Measurements from ENCODE around the gene TPD52L1.
A peak's percentile ranks its signal among the peaks of the same experiment; 100 is the strongest.

TPD52L1 gene

DNA sequence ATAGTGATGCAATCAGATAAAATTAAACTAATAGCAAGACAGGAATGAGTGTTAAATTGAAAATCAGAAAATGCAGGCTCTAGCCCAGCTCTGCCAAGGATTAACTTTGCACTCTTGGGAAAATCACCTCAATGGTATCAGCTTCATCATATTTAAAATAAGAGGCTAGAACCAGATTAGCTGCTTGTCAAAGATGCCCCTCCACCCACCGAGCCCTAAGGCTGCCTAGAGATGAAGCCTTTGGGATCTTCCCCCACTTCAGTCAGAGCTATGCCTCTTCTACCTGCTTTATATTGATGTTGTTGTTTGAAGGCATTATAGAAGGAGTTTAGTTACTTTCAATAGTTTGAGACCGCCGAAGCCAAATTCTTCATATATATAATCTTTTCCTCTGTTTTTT, 100.7 kb downstream of the TPD52L1 start:
- TF ChIP-seq, protein P1, sequence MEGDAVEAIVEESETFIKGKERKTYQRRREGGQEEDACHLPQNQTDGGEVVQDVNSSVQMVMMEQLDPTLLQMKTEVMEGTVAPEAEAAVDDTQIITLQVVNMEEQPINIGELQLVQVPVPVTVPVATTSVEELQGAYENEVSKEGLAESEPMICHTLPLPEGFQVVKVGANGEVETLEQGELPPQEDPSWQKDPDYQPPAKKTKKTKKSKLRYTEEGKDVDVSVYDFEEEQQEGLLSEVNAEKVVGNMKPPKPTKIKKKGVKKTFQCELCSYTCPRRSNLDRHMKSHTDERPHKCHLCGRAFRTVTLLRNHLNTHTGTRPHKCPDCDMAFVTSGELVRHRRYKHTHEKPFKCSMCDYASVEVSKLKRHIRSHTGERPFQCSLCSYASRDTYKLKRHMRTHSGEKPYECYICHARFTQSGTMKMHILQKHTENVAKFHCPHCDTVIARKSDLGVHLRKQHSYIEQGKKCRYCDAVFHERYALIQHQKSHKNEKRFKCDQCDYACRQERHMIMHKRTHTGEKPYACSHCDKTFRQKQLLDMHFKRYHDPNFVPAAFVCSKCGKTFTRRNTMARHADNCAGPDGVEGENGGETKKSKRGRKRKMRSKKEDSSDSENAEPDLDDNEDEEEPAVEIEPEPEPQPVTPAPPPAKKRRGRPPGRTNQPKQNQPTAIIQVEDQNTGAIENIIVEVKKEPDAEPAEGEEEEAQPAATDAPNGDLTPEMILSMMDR (conservative IDR thresholded peaks at IDR 0.05; ENCODE audit: control insufficient read depth, insufficient read depth, low read depth, low read length): no peak
- no peak for DNase-seq (ENCODE audit: low read depth)

DNA sequence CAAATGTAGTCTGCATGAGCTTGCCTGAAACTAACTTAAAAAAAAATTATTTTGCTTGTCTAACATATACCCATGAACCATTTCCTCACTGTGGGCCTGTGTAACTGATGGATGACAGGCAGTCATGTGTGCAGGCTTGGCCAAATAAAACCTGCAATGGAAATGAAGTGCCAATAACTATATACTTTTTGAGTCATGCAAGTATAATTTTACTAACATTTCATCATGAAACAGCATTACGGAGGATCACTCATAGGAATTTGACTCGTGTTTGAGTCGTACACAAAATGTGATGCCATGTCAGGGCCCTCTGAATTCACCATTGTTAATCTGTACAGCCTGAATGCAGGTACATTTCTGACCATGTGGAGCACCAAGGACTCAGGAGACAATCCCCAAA, 101.6 kb downstream of the TPD52L1 start:
- DNase-seq (ENCODE audit: low read depth): peak; percentile 63
- TF ChIP-seq, protein P1 (conservative IDR thresholded peaks at IDR 0.05; ENCODE audit: control insufficient read depth, insufficient read depth, low read depth, low read length): no peak
- H3K4me3 ChIP-seq (ENCODE audit: control insufficient read depth, low read depth, low read length): no peak overlapping the region

More for the DNA sequence above, 100.7 kb downstream of the TPD52L1 start:
- no peak overlapping the region for H3K4me3 ChIP-seq (ENCODE audit: control insufficient read depth, low read depth, low read length)

DNA sequence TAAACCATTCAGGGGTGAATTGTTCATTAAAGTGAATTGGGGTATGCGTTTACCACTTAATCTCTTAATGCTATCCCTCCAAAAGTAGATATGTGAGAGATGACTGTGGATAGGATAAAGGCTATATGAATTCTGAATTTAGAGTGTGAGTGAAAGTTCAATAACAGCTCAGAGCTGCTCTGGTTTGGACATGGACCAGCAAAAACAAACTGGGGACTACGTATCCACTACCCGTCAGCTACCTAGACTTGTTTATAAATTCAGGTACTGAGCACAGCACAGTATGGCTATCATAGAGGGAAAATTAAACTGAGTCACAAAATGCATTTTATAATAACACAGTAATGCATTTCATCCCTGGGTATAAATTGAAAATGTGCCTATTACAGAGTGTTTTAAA, 103.8 kb downstream of the TPD52L1 start:
- H3K4me3 ChIP-seq (ENCODE audit: control insufficient read depth, low read depth, low read length): no peak overlapping the region
- TF ChIP-seq, protein P1 (conservative IDR thresholded peaks at IDR 0.05; ENCODE audit: control insufficient read depth, insufficient read depth, low read depth, low read length): no peak
- DNase-seq (ENCODE audit: low read depth): no peak

DNA sequence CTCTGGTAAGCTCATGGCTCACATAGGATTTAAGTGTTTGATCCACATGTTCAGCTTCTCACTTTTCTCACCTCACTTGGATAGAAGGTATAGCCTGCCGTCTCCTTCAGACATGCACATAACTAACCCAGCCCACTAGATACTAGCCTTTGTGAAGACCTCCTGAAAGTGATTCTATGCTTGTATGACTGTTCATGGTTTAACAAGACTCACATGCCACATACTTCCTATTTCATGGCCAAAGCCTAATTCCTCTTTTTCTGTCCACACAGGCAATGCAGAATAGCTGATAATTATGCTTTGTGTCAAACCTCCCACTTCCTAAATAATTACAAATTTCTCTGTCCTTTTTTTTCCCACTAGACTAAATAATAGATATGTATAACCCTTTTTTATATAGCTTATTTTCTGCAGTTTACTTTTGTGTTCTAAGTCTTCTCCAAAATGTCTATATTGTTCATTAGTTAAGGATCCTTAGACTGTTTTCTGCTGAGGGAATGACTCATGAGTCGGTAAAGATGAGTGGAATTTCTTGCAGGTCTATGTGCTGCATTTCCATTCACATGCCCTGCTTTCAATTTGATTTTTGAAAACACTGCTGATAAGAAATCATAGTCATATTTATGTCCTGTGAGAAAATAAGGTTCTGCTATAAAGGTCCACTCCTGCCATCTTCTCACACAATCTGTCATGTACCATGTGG, 105.2 kb downstream of the TPD52L1 start:
- no peak for DNase-seq (ENCODE audit: low read depth)
- H3K4me3 ChIP-seq (ENCODE audit: control insufficient read depth, low read depth, low read length): no peak overlapping the region
- TF ChIP-seq, protein P1 (conservative IDR thresholded peaks at IDR 0.05; ENCODE audit: control insufficient read depth, insufficient read depth, low read depth, low read length): no peak

DNA sequence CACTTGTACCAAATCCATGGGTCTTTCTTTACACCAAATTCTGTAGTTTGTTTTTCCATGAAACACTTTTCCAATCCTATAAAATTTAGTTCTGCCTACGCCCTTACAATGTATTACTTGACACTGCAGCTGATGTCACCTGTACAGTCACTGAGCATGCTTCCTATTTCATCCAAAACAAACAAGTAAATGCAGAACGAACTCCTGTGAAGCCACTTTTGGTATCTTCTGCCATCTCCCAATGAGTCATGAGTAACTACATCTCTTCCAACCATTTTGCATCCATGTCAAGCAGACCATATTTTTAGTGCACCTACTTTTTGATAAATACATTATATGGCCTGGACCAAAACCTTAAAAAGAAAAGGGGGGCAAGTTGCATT, 105.8 kb downstream of the TPD52L1 start:
- DNase-seq (ENCODE audit: low read depth): no peak
- H3K4me3 ChIP-seq (ENCODE audit: control insufficient read depth, low read depth, low read length): no peak overlapping the region
- TF ChIP-seq, protein P1 (conservative IDR thresholded peaks at IDR 0.05; ENCODE audit: control insufficient read depth, insufficient read depth, low read depth, low read length): no peak

DNA sequence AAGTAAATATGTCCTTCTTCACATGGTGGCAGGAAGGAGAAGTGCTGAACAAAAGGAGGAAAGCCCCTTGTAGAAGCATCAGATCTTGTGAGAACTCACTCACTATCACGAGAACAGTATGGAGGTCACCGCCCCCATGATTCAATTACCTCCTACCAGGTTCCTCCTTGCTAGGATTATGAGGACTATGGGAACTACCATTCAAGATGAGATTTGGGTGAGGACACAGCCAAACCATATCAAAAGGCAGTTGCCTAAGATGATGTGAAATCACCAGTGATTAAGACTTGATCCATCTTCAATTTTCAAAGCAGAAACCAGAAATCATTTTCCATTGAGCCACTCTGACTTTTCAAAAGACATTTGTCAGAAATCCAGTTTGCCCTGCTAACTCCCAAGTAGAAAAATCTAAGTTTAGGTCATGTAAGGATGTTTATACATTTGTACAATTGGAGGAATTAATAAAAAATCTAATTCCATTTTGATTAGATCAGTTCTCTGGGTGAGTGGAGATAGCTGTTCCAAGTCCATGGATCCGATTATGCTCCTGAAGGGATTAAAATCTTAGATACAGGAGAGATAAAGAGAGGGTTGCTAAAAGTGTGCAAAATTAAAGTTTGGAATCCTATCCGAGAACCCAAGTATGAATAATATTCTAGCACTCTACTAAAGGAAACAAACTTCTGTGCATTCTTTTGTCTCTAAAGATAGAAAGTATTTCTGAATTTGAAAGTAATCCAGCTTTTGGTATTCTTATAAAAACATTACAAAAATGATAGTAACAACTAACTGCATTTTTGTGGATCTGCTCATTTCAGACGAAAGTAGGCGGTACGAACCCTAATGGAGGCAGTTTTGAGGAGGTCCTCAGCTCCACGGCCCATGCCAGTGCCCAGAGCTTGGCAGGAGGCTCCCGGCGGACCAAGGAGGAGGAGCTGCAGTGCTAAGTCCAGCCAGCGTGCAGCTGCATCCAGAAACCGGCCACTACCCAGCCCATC, 108.7 kb downstream of the TPD52L1 start:
- DNase-seq (ENCODE audit: low read depth): peak; percentile 41
- TF ChIP-seq, protein P1 (conservative IDR thresholded peaks at IDR 0.05; ENCODE audit: control insufficient read depth, insufficient read depth, low read depth, low read length): no peak
- H3K4me3 ChIP-seq (ENCODE audit: control insufficient read depth, low read depth, low read length): no peak overlapping the region

All from fibroblast of mammary gland (primary cell).